K562 (cell line): ENCODE data around the gene RBM20. TPM values are rescaled to one million over a fixed set of nuclear protein-coding genes. Genes with fewer than 3 reads are reported as not detected.
A peak's percentile ranks its signal among the peaks of the same experiment; 100 is the strongest.

Experiments
- CBX3 ChIP-seq, 2 experiments: IDR thresholded peaks; 1 replicate in 1 of 2; 2 replicates in 1 of 2; pipeline ENCODE4 v1.6.1; 2012; ENCODE audit warnings: inconsistent platforms in 2 of 2, low read length in 2 of 2, borderline replicate concordance in 1 of 2, control low read depth in 1 of 2
- DMBX1 ChIP-seq: fragments of 250-450 bp; sonication (Bioruptor Pico); IDR thresholded peaks from 2 replicates; pipeline ENCODE4 v1.8.0; 2022; ENCODE audit warnings: inconsistent platforms, mild to moderate bottlenecking, moderate library complexity, borderline replicate concordance
- EGR1 ChIP-seq: fragments of 450-650 bp; conservative IDR thresholded peaks from 2 replicates; pipeline ENCODE4 v1.6.1; 2017; ENCODE audit warnings: mild to moderate bottlenecking
- FOSL1 ChIP-seq: fragments of 200-800 bp; sonication (Bioruptor generic); conservative IDR thresholded peaks from 2 replicates; pipeline ENCODE4 v1.6.1; 2016; ENCODE audit warnings: missing genetic modification characterization, missing compliant biosample characterization
- FOXJ2 ChIP-seq: fragments of 200-800 bp; sonication (Bioruptor generic); IDR thresholded peaks from 2 replicates; pipeline ENCODE4 v1.6.1; 2016; ENCODE audit warnings: missing genetic modification characterization, missing compliant biosample characterization
- HNRNPLL ChIP-seq: fragments of 200-400 bp; formaldehyde crosslinking; IDR thresholded peaks from 2 replicates; pipeline ENCODE4 v1.6.1; 2017; ENCODE audit warnings: low read length, low read depth, mild to moderate bottlenecking; ENCODE audit not compliant: poor library complexity, severe bottlenecking
- L3MBTL2 ChIP-seq: fragments of 450-650 bp; IDR thresholded peaks from 2 replicates; pipeline ENCODE4 v1.6.1; 2016; ENCODE audit warnings: mild to moderate bottlenecking, moderate library complexity
- MAZ ChIP-seq, 2 experiments: fragments of 450-650 bp in 1 of 2; sonication (generic) in 1 of 2; formaldehyde crosslinking; IDR thresholded peaks in 1 of 2; conservative IDR thresholded peaks in 1 of 2; 2 replicates each; pipeline versions ENCODE4 v1.4.0 to v1.5.0; 2020; ENCODE audit warnings: mild to moderate bottlenecking in 1 of 2, missing genetic modification reagents in 1 of 2
- MCM2 ChIP-seq: fragments of 450-650 bp; IDR thresholded peaks from 2 replicates; pipeline ENCODE4 v1.6.1; 2017; ENCODE audit warnings: low read depth, mild to moderate bottlenecking
- PCBP1 ChIP-seq: fragments of 200-400 bp; formaldehyde crosslinking; IDR thresholded peaks from 2 replicates; pipeline ENCODE4 v1.6.1; 2018; ENCODE audit warnings: mild to moderate bottlenecking, low read depth, low read length; ENCODE audit not compliant: poor library complexity, severe bottlenecking
- PHB ChIP-seq: fragments of 250-450 bp; sonication (Bioruptor Pico); IDR thresholded peaks from 2 replicates; pipeline ENCODE4 v1.5.0; 2021
- SRF ChIP-seq, 2 experiments: fragments of 250-450, 450-650 bp in 1 of 2; sonication (Bioruptor Pico) in 1 of 2; sonication (generic) in 1 of 2; formaldehyde crosslinking; IDR thresholded peaks; 2 replicates each; pipeline versions ENCODE4 v1.5.0 to v1.5.1; 2020 to 2022; ENCODE audit warnings: mild to moderate bottlenecking in 1 of 2, missing genetic modification reagents in 1 of 2
- SRSF1 ChIP-seq: fragments of 200-400 bp; formaldehyde crosslinking; IDR thresholded peaks from 2 replicates; pipeline ENCODE4 v1.6.1; 2017; ENCODE audit warnings: mild to moderate bottlenecking, low read depth, low read length, moderate library complexity
- ZBTB7A ChIP-seq: IDR thresholded peaks from 2 replicates; pipeline ENCODE4 v1.6.1; 2011; ENCODE audit warnings: low read depth, mild to moderate bottlenecking, low read length, moderate library complexity, borderline replicate concordance; ENCODE audit not compliant: control insufficient read depth
- ZNF124 ChIP-seq: sonication (generic); formaldehyde crosslinking; IDR thresholded peaks from 2 replicates; pipeline ENCODE4 v1.8.1; 2022; ENCODE audit warnings: missing genetic modification reagents
- ZNF133 ChIP-seq: fragments of 250-450 bp; sonication (Bioruptor Pico); IDR thresholded peaks from 2 replicates; pipeline ENCODE4 v1.4.0; 2020; ENCODE audit warnings: mild to moderate bottlenecking
- polyA plus RNA-seq, 8 experiments: library from polyadenylated mRNA; depleted of rRNA in 4 of 8; stranded (reverse) in 5 of 8; unstranded in 3 of 8; fragments of >200 nt; fragmentation: Nextera tagmentation in 2 of 8; fragmentation: Illumina TruSeq in 1 of 8; extraction: Ambion mirVana in 2 of 8; extraction: Trizol in 1 of 8; gene quantifications; 2 replicates each; pipeline versions ENCODE4 v1.2.1 to v1.2.3, GENCODE V29; 2011 to 2014; ENCODE audit warnings: inconsistent platforms in 1 of 8, missing spikeins in 1 of 8
- total RNA-seq, 7 experiments: library from RNA; depleted of rRNA in 6 of 7; stranded (reverse); fragments of >200 nt in 6 of 7; fragmentation: Illumina TruSeq in 2 of 7; extraction: Trizol in 2 of 7; gene quantifications; 2 replicates each; pipeline versions ENCODE4 v1.2.1 to v1.2.3, GENCODE V29; 2011 to 2021; ENCODE audit warnings: low replicate concordance in 1 of 7
- TF ChIP-seq, protein P1 (sequence below): fragments of 250-450 bp; sonication (Bioruptor Pico); IDR thresholded peaks from 2 replicates; pipeline ENCODE4 v1.5.0; 2021
- TF ChIP-seq, protein P2 (sequence below): sonication (generic); formaldehyde crosslinking; IDR thresholded peaks from 2 replicates; pipeline ENCODE4 v1.8.0; 2023; ENCODE audit warnings: mild to moderate bottlenecking, missing genetic modification reagents
- TF ChIP-seq, protein P3 (sequence below): fragments of 250-450 bp; sonication (Bioruptor Pico); IDR thresholded peaks from 2 replicates; pipeline ENCODE4 v1.8.0; 2022; ENCODE audit warnings: moderate library complexity, mild to moderate bottlenecking, inconsistent platforms
- TF ChIP-seq, protein P4 (sequence below): sonication (generic); formaldehyde crosslinking; IDR thresholded peaks from 2 replicates; pipeline ENCODE4 v1.8.0; 2022; ENCODE audit warnings: mild to moderate bottlenecking, missing genetic modification reagents, borderline replicate concordance
- TF ChIP-seq, protein P5 (sequence below): fragments of 250-450 bp; sonication (Bioruptor Pico); IDR thresholded peaks from 2 replicates; pipeline ENCODE4 v1.8.0; 2022; ENCODE audit warnings: inconsistent platforms

RBM20 gene
- total and polyA plus RNA-seq, 9 of the 15 experiments (the other 6 are each of a cell fraction or from before 2014, with no cell fraction given) = 0.63 to 5.7 (median 3.2) TPM

DNA sequence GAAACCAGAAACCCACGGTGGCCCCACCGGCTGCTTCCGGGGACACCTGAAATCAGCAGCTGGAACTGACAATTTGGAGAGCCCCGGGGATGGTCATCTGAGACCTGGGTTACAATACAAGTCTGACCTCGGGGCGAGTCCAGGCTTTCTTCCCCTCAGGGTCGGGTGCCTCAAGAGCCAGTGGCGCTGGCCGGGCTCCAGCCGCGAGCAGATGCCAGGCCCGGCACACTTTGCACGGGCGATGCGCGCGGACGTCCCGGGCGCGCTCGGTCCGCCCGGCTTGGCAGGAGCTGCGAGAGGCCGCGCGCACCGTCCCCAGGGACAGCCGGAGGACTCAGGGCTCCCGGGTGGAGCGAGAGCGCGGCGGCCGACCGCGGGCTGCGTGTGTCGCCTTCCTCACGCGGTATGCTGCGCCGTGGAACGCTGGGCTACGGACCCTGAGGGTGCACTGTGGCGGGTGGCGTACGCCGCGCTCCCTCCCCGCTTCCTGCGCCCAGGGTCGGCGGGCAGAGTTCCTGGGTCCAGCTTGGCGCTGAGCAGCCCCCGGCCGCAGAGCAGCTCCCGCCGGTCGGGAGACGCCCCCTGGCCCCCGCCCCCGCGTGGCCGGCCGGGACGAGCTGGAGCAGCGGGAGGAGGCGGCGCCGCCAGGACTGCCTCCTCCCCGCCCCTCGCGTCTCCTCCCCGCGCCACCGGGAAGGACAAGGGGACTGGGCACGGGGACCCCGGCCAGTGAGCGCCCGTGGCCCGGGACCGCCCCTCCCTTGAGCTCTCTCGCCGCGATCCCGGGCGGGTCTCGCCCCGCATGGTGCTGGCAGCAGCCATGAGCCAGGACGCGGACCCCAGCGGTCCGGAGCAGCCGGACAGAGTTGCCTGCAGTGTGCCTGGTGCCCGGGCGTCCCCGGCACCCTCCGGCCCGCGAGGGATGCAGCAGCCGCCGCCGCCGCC, at the start of gene RBM20 (continued):
- TF ChIP-seq MCM2 (no peak), DMBX1 (CRISPR knock-in tag) (no peak), ZNF124 (CRISPR knock-in tag) (no peak), HNRNPLL (no peak), PCBP1 (no peak), SRF (CRISPR knock-in tag; IDR thresholded peaks at IDR 0.05) (no peak), FOXJ2 (tag) (no peak), ZBTB7A (peak; percentile 83), ZNF133 (CRISPR knock-in tag) (no peak), MAZ (CRISPR knock-in tag; conservative IDR thresholded peaks at IDR 0.05 in 1 of 2, IDR thresholded peaks at IDR 0.05 in 1 of 2) (peak; percentile 27 to 35; a peak in 2 of 4 replicates), L3MBTL2 (no peak), EGR1 (0 out of 2 replicates have a peak, but pooled peaks have one; percentile 8), CBX3 (IDR thresholded peaks at IDR 0.05; ENCODE audit: borderline replicate concordance in 1 of 2, low read length in 2 of 2) (0 out of 3 replicates have a peak, but pooled peaks of 1 of the 2 experiments have one; percentile 20), FOSL1 (tag) (no peak), SRSF1 (no peak), PHB (CRISPR knock-in tag) (no peak)
- TF ChIP-seq, protein P1, sequence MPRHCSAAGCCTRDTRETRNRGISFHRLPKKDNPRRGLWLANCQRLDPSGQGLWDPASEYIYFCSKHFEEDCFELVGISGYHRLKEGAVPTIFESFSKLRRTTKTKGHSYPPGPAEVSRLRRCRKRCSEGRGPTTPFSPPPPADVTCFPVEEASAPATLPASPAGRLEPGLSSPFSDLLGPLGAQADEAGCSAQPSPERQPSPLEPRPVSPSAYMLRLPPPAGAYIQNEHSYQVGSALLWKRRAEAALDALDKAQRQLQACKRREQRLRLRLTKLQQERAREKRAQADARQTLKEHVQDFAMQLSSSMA = no peak
- TF ChIP-seq, protein P2, sequence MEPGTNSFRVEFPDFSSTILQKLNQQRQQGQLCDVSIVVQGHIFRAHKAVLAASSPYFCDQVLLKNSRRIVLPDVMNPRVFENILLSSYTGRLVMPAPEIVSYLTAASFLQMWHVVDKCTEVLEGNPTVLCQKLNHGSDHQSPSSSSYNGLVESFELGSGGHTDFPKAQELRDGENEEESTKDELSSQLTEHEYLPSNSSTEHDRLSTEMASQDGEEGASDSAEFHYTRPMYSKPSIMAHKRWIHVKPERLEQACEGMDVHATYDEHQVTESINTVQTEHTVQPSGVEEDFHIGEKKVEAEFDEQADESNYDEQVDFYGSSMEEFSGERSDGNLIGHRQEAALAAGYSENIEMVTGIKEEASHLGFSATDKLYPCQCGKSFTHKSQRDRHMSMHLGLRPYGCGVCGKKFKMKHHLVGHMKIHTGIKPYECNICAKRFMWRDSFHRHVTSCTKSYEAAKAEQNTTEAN (CRISPR knock-in tag) = no peak
- TF ChIP-seq, protein P3, sequence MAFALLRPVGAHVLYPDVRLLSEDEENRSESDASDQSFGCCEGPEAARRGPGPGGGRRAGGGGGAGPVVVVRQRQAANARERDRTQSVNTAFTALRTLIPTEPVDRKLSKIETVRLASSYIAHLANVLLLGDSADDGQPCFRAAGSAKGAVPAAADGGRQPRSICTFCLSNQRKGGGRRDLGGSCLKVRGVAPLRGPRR (CRISPR knock-in tag) = no peak
- TF ChIP-seq, protein P4, sequence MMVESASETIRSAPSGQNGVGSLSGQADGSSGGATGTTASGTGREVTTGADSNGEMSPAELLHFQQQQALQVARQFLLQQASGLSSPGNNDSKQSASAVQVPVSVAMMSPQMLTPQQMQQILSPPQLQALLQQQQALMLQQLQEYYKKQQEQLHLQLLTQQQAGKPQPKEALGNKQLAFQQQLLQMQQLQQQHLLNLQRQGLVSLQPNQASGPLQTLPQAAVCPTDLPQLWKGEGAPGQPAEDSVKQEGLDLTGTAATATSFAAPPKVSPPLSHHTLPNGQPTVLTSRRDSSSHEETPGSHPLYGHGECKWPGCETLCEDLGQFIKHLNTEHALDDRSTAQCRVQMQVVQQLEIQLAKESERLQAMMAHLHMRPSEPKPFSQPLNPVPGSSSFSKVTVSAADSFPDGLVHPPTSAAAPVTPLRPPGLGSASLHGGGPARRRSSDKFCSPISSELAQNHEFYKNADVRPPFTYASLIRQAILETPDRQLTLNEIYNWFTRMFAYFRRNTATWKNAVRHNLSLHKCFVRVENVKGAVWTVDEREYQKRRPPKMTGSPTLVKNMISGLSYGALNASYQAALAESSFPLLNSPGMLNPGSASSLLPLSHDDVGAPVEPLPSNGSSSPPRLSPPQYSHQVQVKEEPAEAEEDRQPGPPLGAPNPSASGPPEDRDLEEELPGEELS (CRISPR knock-in tag) = no peak
- TF ChIP-seq, protein P5, sequence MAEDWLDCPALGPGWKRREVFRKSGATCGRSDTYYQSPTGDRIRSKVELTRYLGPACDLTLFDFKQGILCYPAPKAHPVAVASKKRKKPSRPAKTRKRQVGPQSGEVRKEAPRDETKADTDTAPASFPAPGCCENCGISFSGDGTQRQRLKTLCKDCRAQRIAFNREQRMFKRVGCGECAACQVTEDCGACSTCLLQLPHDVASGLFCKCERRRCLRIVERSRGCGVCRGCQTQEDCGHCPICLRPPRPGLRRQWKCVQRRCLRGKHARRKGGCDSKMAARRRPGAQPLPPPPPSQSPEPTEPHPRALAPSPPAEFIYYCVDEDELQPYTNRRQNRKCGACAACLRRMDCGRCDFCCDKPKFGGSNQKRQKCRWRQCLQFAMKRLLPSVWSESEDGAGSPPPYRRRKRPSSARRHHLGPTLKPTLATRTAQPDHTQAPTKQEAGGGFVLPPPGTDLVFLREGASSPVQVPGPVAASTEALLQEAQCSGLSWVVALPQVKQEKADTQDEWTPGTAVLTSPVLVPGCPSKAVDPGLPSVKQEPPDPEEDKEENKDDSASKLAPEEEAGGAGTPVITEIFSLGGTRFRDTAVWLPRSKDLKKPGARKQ (CRISPR knock-in tag) = no peak
